GM19467 (cell line): Measurements from ENCODE around the gene PPOX.

Experiments used
- ATAC-seq: cut with Tn5 transposase; IDR thresholded peaks from one replicate; pipeline ENCODE4 v1.9.1; 2021; ENCODE audit warnings: mild to moderate bottlenecking, moderate library complexity; ENCODE audit not compliant: unreplicated experiment

PPOX gene

DNA sequence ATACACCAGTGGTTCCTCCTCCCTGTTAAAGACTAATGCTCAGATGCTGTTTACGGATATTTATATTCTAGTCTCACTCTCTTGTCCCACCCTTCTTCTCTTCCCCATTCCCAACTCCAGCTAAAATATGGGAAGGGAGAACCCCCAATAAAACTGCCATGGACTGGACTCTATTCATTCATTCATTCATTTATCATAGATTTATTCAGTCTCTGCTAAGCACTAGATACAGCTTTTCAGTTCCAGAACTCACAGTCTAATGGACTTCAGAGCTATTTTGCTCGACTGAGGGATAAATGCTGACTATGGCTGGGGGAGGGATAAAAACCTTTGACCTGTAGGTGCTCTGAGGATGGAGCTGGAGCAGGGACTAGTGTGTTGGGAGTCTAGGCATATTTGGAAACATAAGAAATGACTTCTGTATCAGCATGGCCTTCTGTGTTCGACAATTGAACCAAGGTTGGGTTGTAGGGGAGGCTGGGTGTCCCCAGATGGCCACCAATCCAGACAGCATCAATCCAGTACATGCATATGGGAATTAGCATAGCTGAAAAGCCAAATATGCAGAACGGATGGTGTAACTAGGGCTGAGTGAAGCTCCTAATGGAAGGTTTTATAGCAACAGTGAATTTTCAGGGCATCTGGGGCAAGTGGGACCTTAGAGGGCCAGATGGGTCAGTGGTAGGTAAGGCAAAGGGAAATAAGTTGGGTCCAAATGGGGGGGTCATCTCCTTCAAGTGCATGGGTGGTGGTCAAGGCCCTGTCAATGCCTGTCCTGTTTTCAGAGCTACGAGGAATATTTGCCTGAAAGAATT, 53.1 kb downstream of the PPOX start:
- no peak for ATAC-seq

GRCh38 chr1:161220002-161220401, 53.8 kb downstream of the PPOX start:
- no peak for ATAC-seq
